GM18861 (cell line): Measurements from ENCODE around the gene UQCRHL.
"Not testable (repeated sequence)": the region's sequence is repeated elsewhere in the genome, so short reads cannot be mapped to it uniquely, and the experiment has no call there.

Experiments used
- ATAC-seq: cut with Tn5 transposase; IDR thresholded peaks from one replicate; pipeline ENCODE4 v1.9.1; 2021; ENCODE audit not compliant: unreplicated experiment

The UQCRHL gene

DNA sequence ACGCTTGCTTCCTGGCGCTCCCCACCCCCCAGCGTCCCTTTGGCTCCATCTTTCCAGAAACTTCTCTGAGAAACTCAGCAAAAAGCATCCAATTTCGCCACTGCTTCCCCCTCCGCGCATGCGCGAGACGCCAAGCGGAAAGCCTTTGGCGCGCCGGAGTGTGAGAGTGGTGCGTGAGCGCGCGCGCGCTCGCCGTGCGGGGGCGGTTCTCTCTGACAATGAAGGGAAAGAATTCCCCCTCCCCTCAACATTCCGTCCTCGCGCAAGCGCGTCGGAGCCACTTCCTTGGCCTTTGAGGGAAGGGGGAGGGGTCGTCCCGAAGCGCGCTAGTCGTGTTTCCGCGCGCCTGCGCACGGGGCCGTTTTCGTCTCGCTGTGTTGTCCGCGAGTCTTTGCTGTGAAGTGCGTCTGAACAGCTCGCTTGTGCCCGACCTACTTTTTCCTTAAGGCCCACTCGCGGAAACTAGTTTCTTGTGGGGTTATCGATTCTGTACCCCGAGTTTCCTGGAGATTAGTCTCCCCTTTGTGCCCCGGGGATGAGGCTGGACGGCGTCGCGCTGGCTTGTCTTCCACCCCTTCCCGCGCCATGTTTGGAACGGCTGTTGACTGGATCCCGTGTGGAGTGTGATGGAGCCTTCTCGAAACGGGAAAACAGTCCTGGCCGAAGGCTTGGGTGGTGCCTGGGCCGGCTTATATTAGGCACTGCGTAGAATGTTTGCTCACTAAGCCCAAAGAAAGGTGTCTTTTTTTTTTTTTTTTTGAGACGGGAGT is 28.5 kb upstream of the UQCRHL start:
- ATAC-seq, result peak; percentile 47

DNA sequence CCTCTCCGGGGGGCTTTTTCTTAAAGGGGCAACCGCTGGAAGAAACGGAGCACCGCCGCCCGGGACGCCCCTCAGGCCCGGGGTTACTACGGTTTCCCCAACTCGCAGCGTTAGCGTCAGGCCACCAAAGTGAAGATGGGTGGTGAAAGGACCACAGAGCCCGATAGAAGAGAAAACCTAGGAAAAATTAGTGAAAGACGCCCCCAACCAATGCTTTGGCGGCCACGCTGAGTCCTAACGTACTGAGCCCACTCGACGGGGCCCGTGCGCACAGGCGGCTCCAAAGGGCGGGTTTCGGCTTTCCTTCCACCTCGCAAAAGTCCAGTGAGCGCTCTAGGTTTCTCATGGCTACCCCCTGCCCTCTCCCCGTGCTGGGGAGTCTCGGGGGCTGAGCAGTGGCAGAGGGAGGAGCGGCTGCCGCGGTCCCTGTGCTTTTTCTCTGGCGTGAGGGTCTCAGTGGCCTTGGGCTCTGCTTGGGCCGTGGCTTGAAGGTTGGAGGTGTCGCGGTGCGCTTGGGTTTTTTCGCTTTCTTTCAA is 27.8 kb upstream of the UQCRHL start:
- no peak for ATAC-seq

DNA sequence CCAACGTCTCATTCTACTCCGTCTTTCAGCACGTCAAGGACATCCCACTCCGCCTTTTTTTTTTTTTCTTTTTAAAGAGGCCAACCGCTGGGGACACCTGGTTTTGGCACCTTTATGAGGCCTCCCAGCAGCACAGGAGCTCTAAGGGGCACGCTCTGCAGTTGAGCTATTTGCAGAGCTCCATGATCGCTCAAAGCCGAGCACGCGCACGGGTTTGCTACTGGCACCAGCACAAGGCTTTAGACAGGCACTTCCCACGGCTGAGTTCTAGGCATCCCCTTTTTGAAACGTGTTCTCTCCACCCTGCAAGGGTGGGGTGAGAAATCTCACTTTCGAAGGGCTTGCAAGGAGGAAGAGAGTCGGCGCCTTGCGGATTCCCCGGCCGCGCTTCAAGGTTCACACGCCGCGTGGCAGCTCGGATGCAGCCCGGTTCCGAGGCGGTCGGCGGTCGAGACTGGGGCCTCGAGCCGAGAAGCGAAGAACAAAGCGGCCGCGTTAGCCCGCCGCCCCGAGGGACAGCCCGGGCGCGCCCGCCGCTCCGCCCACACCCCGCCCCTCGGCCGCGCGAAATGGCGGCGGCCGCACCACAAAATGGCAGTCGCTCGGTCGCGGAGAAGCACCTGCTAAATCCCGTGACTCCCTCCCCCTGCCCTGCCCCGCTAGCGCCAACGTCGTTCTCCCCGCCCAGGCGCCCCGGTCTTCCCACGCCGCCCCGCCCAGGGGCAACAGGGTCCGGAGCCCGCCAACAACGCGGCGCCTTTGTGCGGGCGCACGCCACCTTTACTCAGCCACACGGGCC is 27.2 kb upstream of the UQCRHL start:
- ATAC-seq, result peak; percentile 27

DNA sequence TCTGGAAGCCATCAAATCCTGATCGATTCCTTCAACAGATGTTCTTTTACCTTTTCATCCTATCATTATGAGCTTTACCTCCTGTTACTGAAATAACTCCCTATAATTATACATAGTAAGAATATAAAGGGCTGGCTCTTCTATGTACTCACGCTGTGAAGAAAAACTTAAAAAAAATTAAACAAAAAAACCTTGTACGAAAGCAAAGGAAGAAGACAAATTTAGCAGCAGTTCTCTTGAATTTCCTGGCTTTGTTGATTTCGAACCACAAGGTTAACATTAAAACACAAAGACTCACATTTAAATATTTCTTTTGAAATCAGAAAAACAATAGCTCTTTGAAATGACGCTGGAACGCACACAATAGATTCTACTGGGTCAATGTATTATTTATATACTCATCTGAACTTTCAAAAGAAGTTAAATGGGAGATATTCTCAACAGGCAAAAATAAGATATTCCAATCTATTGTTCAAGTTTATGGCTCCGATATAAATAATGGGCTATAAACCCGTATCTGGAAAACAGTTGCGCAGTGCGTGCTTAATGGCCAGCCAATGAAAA is 26.5 kb upstream of the UQCRHL start:
- ATAC-seq, result no peak

DNA sequence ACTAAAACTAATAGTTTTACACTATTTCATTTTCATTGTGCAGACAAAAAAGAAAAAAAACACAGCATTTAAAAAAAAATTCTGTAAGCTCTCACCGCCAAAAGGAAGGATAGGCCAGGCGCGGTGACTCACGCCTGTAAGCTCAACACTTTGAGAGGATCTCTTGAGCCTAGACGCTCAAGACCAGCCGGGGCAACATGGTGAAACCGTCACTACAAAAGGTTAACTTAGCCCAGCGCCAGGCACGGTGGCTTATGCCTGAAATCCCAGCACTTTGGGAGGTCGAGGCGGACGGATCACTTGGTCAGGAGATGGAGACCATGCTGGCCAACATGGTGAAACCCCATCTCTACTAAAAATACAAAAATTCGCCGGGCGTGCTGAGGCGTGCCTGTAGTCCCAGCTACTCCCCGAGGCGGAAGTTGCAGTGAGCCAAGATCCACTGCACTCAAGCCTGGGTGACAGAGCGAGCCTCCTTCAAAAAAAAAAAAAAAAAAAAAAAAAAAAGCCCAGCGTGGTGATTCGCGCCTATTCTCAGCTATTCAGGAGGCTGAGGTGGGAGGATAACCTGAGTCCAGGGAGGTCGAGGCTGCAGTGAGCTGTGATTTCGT is 25.7 kb upstream of the UQCRHL start:
- ATAC-seq, result no peak

DNA sequence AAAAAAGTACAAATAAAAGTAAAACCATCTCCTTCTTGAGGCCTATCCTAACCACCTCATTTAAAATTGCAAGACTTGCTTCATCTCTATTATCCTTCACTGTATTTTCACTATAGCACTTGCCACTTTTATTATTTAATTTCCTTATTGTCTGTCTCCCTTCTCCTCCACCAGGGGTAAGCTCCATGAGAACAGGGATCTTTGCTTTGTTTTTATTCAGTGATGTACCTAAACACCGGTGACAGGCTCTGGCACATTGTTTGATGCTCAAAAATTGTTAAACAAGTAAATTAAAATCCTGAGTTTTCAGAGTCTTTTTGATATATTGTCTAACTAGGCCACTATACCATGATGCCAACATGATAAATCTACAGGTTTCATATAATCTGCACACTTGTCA is 22.8 kb upstream of the UQCRHL start:
- no peak for ATAC-seq

DNA sequence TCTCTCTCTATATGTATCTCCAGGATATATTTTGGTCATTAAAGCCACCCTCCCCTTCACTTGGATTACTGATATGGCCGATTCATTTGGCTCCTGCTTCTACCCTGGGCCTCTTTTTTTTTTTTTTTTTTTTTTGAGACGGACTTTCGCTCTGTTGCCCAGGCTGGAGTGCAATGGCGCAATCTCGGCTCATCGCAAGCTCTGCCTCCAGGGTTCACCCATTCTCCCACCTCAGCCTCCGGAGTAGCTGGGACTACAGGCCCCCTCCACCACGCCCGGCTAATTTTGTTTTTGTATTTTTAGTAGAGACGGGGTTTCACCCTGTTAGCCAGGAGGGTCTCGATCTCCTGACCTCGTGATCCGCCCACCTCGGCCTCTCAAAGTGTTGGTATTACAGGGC is 21.5 kb upstream of the UQCRHL start:
- not testable (repeated sequence) for ATAC-seq

DNA sequence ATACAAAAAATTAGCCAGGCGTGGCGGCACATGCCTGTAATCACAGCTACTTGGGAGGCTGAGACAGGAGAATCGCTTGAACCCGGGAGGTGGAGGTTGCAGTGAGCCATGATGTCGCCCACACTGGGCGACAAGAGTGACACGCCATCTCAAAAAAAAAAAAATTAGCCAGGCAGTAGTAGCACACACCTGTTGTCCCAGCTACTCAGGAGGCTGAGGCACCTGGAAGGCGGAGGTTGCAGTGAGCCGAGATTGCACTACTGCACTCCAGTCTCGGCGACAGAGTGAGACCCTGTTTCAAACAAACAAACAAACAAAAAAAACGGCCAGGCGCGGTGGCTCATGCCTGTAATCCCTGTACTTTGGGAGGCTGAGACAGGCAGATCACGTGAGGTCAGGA is 20.1 kb upstream of the UQCRHL start:
- not testable (repeated sequence) for ATAC-seq

DNA sequence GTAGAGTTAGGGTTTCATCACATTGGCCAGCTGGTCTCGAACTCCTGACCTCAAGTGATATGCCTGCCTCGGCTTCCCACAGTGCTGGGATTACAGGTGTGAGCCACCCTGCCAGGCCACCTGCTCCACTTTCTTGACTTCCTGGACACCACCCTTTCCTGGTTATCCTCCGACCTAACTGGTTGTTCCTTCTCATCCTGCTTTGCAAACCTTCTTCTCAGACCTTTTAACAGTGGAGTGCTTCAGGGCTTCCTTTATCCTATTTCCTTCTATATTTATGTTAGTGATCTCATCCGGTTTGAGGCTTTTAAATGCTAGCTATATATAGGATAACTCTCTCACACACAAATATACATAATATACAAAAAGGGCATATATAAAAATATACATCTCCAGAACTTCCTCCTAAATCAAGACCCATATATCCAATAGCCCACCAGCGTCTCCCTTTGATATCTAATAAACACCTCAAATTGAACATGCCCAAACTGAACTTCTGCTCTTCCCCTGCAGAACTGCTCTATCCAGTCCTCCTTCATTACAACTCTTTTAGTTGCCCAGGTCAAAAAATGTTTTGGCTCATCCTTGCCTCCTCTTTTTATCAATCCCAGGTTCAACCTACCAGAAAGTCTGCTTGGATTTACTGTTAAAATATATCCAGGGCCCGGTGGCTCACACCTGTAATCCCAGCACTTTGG is 19.5 kb upstream of the UQCRHL start:
- ATAC-seq, result no peak

DNA sequence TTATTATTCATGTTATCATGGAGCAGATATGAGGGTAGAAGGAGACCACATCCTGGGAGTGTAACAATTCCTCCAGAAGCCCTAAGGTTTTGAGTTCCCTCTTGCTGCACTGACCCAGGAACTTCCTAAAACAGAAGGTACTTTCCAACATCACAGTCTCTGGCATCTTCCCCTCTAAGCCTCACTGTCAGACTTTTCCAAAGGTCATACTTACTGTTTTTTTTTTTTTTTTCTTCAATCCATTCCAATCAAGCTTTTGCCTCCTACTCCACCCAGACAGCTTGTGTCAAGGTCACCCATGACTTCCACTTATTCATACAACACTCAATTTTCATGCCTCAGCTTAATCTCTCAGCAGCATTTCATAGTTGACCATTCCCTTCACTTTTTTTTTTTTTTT is 18.4 kb upstream of the UQCRHL start:
- no peak for ATAC-seq

DNA sequence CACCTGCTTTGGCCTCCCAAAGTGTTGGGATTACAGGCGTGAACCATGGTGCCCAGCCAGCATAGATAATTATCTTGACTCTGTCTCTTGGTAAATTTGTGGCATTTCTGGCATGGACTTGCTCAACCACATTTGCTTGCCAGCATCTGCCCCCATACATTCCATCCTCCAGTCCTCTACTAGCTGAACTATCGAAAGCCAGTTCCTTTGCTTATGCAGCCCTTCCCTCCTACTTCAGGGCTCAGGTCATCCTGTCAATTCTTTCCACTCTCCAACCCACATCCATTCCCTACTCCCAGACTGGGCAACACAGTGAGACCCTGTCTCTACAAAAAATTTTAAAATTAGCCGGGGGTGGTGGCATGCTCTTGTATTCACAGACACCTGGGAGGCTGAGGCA is 13.0 kb upstream of the UQCRHL start:
- ATAC-seq, result no peak

DNA sequence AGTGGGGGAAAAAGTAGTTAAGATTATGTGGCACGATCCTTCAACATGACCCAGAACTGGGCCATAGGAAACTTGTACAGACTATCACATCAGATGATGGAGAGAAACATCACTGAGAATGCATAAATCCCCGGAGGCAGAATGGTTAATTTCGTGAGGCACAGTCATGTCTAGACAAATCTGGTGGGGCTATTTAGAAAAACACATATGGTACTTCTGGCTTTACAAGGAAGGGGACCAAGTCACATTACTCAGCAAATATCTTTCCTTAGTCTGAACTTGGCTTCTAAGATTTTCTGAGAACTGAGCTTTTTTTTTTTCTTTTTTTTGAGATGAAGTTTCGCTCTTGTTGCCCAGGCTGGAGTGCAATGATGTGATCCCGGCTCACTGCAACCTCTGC is 9.2 kb upstream of the UQCRHL start:
- no peak for ATAC-seq

DNA sequence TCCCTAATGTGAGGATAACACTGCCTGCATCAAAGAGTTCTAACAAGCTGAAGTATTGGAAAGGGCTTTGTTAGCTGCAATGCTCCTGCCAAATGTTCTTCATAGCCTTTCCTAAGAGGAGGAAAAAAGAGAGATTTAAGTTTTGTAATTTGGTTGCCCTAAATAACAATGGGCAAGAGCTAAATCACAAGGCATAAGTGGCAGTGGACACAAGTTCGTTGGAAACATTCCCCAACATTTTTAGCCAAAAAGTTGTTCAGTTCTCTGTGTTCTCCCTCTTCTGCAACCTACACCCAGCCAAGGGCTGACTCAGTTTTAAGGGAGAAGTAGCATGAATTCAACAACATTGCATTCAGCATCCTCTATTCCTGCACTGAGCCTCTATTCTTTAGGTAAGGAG is 2.6 kb upstream of the UQCRHL start:
- ATAC-seq, result no peak

DNA sequence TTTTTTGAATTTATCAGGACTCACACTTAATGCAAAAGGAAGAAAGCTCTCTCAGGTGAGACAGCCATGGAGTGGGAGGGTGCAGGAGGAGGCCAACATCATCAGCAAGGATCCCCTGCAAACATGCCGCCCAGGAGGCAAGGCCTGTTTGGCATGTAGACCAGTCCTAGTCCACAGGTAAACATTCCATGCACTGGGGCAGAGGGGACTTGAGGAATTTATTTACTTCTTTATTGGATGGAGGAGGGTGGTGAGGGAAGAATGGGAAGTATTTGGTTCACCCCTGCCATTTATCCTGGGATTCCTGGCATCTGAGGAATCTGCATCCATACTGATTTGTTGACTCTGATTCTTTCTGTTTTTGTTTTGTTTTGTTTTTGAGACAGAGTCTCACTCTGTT is 1.5 kb upstream of the UQCRHL start:
- ATAC-seq, result no peak

DNA sequence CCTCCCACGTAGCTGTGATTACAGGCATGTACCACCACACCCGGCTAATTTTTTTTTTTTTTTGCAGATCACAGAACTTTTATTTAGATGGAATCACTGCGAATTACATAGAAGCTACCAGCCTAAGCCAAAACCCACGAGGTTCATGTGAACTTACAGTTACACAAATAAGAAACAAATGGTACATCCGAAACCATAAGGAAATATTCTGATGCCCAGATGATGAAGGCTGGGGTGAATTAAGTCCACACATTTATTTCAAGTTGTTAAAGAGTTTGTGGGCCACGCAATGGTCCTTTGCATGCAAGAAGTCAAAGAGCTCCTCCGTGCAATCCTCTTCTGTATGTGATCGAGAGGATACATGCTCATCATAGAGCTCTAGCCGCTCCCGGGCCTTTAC is 328 bp downstream of the UQCRHL start:
- no peak for ATAC-seq

DNA sequence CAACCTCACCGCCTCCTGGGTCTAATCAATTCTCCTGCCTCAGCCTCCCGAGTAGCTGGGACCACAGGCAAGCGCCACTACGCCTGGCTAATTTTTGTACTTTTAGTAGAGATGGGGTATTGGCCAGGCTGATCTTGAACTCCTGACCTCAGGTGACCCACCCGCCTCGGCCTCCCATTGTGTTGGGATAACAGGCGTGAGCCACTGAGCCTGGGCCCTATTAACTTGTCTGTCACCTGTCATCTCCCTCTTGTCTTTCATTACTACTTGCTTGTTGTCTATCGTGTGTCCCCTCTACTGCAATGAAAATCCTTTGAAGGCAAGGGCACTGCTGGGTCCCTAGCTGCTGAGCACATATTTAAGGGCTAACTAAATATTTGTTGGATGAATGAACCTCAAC is 3.4 kb downstream of the UQCRHL start:
- ATAC-seq, result no peak

DNA sequence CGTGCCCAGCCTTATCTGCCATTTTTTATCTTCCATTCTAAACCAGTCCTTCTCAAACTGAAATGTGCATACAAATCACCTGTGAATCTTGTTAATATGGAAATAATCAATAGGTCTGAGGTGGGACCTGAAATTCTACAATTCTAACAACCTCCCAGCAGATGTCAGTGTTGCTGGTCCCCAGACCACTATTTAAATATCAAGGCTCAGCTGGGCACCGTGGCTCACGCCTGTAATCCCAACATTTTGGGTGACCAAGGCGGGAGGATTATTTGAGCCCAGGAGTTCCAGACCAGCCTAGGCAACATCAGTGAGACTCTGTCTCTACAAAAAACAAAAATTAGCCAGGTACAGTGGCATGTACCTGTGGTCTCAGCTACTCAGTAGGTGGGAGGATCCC is 4.1 kb downstream of the UQCRHL start:
- no peak for ATAC-seq

DNA sequence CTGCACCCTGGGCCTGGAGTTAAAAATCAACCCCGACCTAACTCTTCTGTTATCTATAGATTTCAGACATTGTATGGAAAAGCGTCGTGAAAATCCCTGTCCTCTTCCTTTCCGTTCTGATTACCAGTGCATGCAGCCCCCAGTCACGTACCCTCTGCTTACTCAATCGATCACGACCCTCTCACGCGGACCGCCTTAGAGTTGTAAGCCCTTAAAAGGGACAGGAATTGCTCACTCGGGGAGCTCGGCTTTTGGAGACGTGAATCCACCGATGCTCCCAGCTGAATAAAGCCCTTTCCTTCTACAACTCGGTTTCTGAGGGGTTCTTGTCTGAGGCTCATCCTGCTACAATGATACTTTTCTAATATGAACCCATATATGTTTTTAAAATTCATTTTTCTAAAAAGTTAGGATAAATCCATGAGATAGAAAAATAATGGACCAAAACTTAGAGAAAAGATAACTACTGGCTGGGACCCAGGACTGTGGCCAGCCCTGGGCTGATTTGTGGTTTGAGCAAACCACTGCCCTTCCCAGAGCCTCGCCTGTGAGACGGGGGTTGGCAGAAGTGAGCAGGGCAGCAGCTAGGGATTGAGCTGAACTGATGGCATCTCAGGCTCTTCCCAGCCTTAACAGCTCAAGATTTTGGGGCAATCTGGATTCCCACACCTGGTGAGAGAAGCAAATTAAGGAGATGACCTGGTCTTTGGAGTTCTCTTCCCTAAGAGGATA is 5.0 kb downstream of the UQCRHL start:
- no peak for ATAC-seq

DNA sequence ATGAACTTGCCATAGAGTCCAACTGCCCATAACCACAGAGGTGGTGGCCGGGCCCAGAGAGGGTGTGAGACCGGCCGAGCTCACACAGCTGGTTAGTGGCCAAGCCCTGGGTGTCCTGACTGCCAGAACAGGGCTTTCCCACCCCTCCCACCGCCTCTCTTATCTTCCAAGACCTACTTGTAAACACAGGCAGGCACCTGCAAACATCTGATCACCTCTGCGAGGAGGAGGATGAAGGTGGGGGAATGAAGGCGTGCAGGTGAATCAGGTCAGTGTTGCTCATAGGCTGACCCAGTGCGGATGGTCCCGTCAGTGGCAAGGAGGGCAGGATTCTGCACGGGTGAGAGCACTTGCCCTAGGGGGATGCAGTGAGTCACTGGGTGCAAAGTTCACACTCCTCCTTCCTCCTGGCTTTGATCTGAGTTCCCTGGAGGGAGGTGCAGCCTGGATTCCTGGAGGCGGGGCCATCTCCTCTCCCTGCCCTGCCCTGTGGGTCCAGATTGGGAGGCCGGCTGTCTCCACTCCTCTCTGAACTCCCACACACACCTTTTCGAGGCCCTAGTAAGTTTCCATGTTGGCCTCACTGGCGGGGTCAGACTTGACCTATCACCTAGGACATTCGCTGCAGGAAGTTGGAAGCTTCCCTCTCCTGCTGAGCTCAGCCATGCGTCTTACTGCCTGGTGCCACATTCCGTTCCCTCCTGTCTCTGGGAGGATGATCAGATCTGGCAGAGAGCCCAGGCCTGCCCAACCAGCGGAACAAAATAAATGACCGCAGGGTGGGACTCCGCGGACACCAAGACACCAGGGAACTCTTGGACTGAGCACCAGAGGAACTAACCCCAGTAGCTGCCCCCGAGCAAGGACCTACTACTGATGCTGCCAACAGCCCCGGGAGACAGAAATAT is 7.3 kb downstream of the UQCRHL start:
- no peak for ATAC-seq
